H9 (cell line): ENCODE data around the gene ERRFI1. TPM values are rescaled to one million over a fixed set of nuclear protein-coding genes. Genes with fewer than 3 reads are reported as not detected.

ENCODE experiments used
- DNase-seq: peaks from one replicate; pipeline ENCODE4 v3.0.0-alpha.2; 2017
- H2AFZ ChIP-seq: one replicate; pipeline ENCODE4 v1.6.1; 2013; ENCODE audit warnings: mild to moderate bottlenecking, low read length, control low read depth, moderate library complexity
- H2AK5ac ChIP-seq: 2 replicates; pipeline ENCODE4 v1.6.1; 2013; ENCODE audit warnings: low read length, control low read depth, mixed read lengths; ENCODE audit not compliant: insufficient read length
- H2BK120ac ChIP-seq: one replicate; pipeline ENCODE4 v1.6.1; 2013; ENCODE audit warnings: low read depth, mild to moderate bottlenecking, low read length, control low read depth, inconsistent platforms; ENCODE audit not compliant: poor library complexity, severe bottlenecking
- H2BK12ac ChIP-seq: 2 replicates; pipeline ENCODE4 v1.6.1; 2013; ENCODE audit warnings: low read length, control low read depth, mixed read lengths, low read depth; ENCODE audit not compliant: insufficient read length
- H2BK15ac ChIP-seq: 2 replicates; pipeline ENCODE4 v1.6.1; 2013; ENCODE audit warnings: low read depth, low read length, control low read depth
- H2BK20ac ChIP-seq: one replicate; pipeline ENCODE4 v1.6.1; 2013; ENCODE audit warnings: low read depth, mild to moderate bottlenecking, low read length, control low read depth, inconsistent platforms; ENCODE audit not compliant: poor library complexity, severe bottlenecking
- H2BK5ac ChIP-seq: 2 replicates; pipeline ENCODE4 v1.6.1; 2013; ENCODE audit warnings: low read length, control low read depth, mixed read lengths; ENCODE audit not compliant: insufficient read length
- H3K14ac ChIP-seq: 2 replicates; pipeline ENCODE4 v1.6.1; 2013; ENCODE audit warnings: low read length, control low read depth; ENCODE audit not compliant: insufficient read depth
- H3K18ac ChIP-seq: 2 replicates; pipeline ENCODE4 v1.6.1; 2013; ENCODE audit warnings: low read depth, mild to moderate bottlenecking, mixed read lengths, low read length, control low read depth; ENCODE audit not compliant: insufficient read length
- H3K23ac ChIP-seq: 2 replicates; pipeline ENCODE4 v1.6.1; 2013; ENCODE audit warnings: low read length, control low read depth, mixed read lengths, low read depth; ENCODE audit not compliant: insufficient read length
- H3K23me2 ChIP-seq: 2 replicates; pipeline ENCODE4 v1.6.1; 2013; ENCODE audit warnings: low read depth, mild to moderate bottlenecking, mixed read lengths, low read length, control low read depth; ENCODE audit not compliant: insufficient read length, poor library complexity, severe bottlenecking
- H3K27ac ChIP-seq: 2 replicates; pipeline ENCODE4 v1.5.1; 2013; ENCODE audit warnings: low read length, control low read depth, mixed read lengths, low read depth; ENCODE audit not compliant: insufficient read length
- H3K27me3 ChIP-seq: 2 replicates; pipeline ENCODE4 v1.6.1; 2013; ENCODE audit warnings: low read length, control low read depth, inconsistent platforms; ENCODE audit not compliant: insufficient read depth
- H3K4ac ChIP-seq: 2 replicates; pipeline ENCODE4 v1.6.1; 2013; ENCODE audit warnings: low read depth, mild to moderate bottlenecking, control low read depth, inconsistent platforms, low read length, moderate library complexity
- H3K4me1 ChIP-seq: 2 replicates; pipeline ENCODE4 v1.6.1; 2013; ENCODE audit warnings: low read length, control low read depth, inconsistent platforms; ENCODE audit not compliant: insufficient read depth
- H3K4me2 ChIP-seq: 2 replicates; pipeline ENCODE4 v1.6.1; 2013; ENCODE audit warnings: low read length, control low read depth, mixed read lengths; ENCODE audit not compliant: insufficient read length, insufficient read depth
- H3K56ac ChIP-seq: 2 replicates; pipeline ENCODE4 v1.6.1; 2013; ENCODE audit warnings: low read depth, mild to moderate bottlenecking, mixed read lengths, low read length, control low read depth; ENCODE audit not compliant: insufficient read length
- H3K79me1 ChIP-seq: 2 replicates; pipeline ENCODE4 v1.6.1; 2013; ENCODE audit warnings: low read depth, mild to moderate bottlenecking, moderate library complexity, low read length, control low read depth, inconsistent platforms; ENCODE audit not compliant: insufficient read depth, poor library complexity, severe bottlenecking
- H3K79me2 ChIP-seq: 2 replicates; pipeline ENCODE4 v1.6.1; 2013; ENCODE audit warnings: low read length, control low read depth, inconsistent platforms; ENCODE audit not compliant: insufficient read depth
- H3K9ac ChIP-seq: 2 replicates; pipeline ENCODE4 v1.6.1; 2013; ENCODE audit warnings: low read length, control low read depth, mixed read lengths; ENCODE audit not compliant: insufficient read length; ENCODE audit errors: extremely low read depth
- H3K9me3 ChIP-seq: one replicate; pipeline ENCODE4 v1.6.1; 2013; ENCODE audit warnings: low read depth, low read length, inconsistent platforms; ENCODE audit not compliant: control insufficient read depth
- H3T11ph ChIP-seq: one replicate; pipeline ENCODE4 v1.6.1; 2013; ENCODE audit warnings: mild to moderate bottlenecking, low read length, control low read depth, inconsistent platforms
- H4K20me1 ChIP-seq: one replicate; pipeline ENCODE4 v1.6.1; 2013; ENCODE audit not compliant: control insufficient read depth, insufficient read length, insufficient read depth
- H4K5ac ChIP-seq: 2 replicates; pipeline ENCODE4 v1.6.1; 2013; ENCODE audit warnings: low read depth, mild to moderate bottlenecking, mixed read lengths, low read length, control low read depth; ENCODE audit not compliant: insufficient read length
- H4K8ac ChIP-seq: replicated peaks from 2 replicates; pipeline ENCODE4 v1.6.1; 2013; ENCODE audit warnings: low read length, control low read depth, mixed read lengths, low read depth; ENCODE audit not compliant: insufficient read length
- H4K91ac ChIP-seq: 2 replicates; pipeline ENCODE4 v1.6.1; 2013; ENCODE audit warnings: low read depth, mild to moderate bottlenecking, moderate library complexity, mixed read lengths, low read length, control low read depth; ENCODE audit not compliant: insufficient read length
- H3K27ac Mint-ChIP-seq, 3 experiments: 2 replicates in 2 of 3; 3 replicates in 1 of 3; pipeline ENCODE4 v1.8.0; 2020 to 2021; ENCODE audit warnings: mixed read lengths in 3 of 3, mild to moderate bottlenecking in 1 of 3, moderate library complexity in 1 of 3
- H3K27me3 Mint-ChIP-seq: 2 replicates; pipeline ENCODE4 v1.8.0; 2021; ENCODE audit warnings: low read depth, mild to moderate bottlenecking, moderate library complexity, mixed read lengths
- H3K36me3 Mint-ChIP-seq, 3 experiments: 2 replicates in 2 of 3; 3 replicates in 1 of 3; pipeline ENCODE4 v1.8.0; 2020 to 2021; ENCODE audit warnings: low read depth in 3 of 3, mixed read lengths in 3 of 3; ENCODE audit not compliant: insufficient read depth in 1 of 3
- H3K4me1 Mint-ChIP-seq, 2 experiments: 2 replicates each; pipeline ENCODE4 v1.8.0; 2020; ENCODE audit warnings: mixed read lengths in 2 of 2
- H3K4me3 Mint-ChIP-seq, 2 experiments: 2 replicates in 1 of 2; 3 replicates in 1 of 2; pipeline ENCODE4 v1.8.0; 2020 to 2021; ENCODE audit warnings: mild to moderate bottlenecking in 2 of 2, mixed read lengths in 2 of 2, moderate library complexity in 1 of 2
- H3K9me3 Mint-ChIP-seq, 2 experiments: 2 replicates in 1 of 2; 3 replicates in 1 of 2; pipeline ENCODE4 v1.8.0; 2020; ENCODE audit warnings: mild to moderate bottlenecking in 2 of 2, mixed read lengths in 2 of 2, moderate library complexity in 1 of 2
- WGBS: extraction: QIAGEN DNeasy Blood & Tissue Kit; methylation state at CpG from one replicate; pipeline ENCODE4 v1.1.7; 2013; ENCODE audit warnings: missing lambda C conversion rate, low lambda C conversion rate, mixed read lengths; ENCODE audit not compliant: insufficient read length; ENCODE audit errors: extremely low coverage; 5-methylcytosine and 5-hydroxymethylcytosine counted together
- total RNA-seq: library from RNA; stranded (reverse); gene quantifications from 2 replicates; pipeline ENCODE4 v1.2.1, GENCODE V29; 2021
- TF ChIP-seq, protein P1 (sequence below): fragments of 200-600 bp; sonication (generic); conservative IDR thresholded peaks from 3 replicates; pipeline ENCODE4 v1.8.0; 2021; ENCODE audit warnings: antibody characterized with exemption, mild to moderate bottlenecking

Gene ERRFI1
- total RNA-seq, 1 experiment from 2014 or later = 20.8 TPM

- Mint-ChIP-seq H3K4me1 (peaks cover 30 to 37% of the 10 kb centered on the region in 2 experiments), H3K9me3 (no peaks in the 10 kb centered on the region; a peak in 1 of 5 replicates), H3K4me3 (no peak overlapping the region), H3K36me3 (no peaks in the 10 kb centered on the region), H3K27me3 (no peaks in the 10 kb centered on the region), H3K27ac (peak overlapping the region in 1 of 3 experiments; percentile 53; a peak in 1 of 7 replicates)
- H4K91ac ChIP-seq = no peak overlapping the region
- H3K9ac ChIP-seq = no peak overlapping the region
- no peak overlapping the region for H3K56ac ChIP-seq
- no peak overlapping the region for H2AK5ac ChIP-seq
- H3K23ac ChIP-seq = no peak overlapping the region
- H2BK15ac ChIP-seq = no peak overlapping the region
- H3K4me2 ChIP-seq = no peak overlapping the region
- no peak overlapping the region for H3T11ph ChIP-seq
- H2AFZ ChIP-seq = no peak overlapping the region
- H3K9me3 ChIP-seq = no peaks in the 10 kb centered on the region
- no peaks in the 10 kb centered on the region; the same call in 1 of the 2 replicates for H3K79me2 ChIP-seq
- no peak overlapping the region for H3K18ac ChIP-seq
- H3K4me1 ChIP-seq = peaks cover 3% of the 10 kb centered on the region
- no peak overlapping the region for H2BK5ac ChIP-seq
- H2BK120ac ChIP-seq = no peak overlapping the region
- TF ChIP-seq, protein P1, sequence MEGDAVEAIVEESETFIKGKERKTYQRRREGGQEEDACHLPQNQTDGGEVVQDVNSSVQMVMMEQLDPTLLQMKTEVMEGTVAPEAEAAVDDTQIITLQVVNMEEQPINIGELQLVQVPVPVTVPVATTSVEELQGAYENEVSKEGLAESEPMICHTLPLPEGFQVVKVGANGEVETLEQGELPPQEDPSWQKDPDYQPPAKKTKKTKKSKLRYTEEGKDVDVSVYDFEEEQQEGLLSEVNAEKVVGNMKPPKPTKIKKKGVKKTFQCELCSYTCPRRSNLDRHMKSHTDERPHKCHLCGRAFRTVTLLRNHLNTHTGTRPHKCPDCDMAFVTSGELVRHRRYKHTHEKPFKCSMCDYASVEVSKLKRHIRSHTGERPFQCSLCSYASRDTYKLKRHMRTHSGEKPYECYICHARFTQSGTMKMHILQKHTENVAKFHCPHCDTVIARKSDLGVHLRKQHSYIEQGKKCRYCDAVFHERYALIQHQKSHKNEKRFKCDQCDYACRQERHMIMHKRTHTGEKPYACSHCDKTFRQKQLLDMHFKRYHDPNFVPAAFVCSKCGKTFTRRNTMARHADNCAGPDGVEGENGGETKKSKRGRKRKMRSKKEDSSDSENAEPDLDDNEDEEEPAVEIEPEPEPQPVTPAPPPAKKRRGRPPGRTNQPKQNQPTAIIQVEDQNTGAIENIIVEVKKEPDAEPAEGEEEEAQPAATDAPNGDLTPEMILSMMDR = no peak
- no peaks in the 10 kb centered on the region for H3K23me2 ChIP-seq
- no peaks in the 10 kb centered on the region for H4K20me1 ChIP-seq
- H2BK20ac ChIP-seq = no peak overlapping the region
- H3K4ac ChIP-seq = no peak overlapping the region
- no peaks in the 10 kb centered on the region for H3K79me1 ChIP-seq
- DNase-seq = no peak
- H3K27ac ChIP-seq = no peak overlapping the region
- H3K14ac ChIP-seq = no peak overlapping the region
- H4K8ac ChIP-seq = no peak overlapping the region
- no peak overlapping the region for H4K5ac ChIP-seq
- no peaks in the 10 kb centered on the region for H3K27me3 ChIP-seq
- WGBS = no CpG with 5 or more reads among the region's 7 CpGs
- H2BK12ac ChIP-seq = no peak overlapping the region
These were observed 47.2 kb upstream of the ERRFI1 start for GRCh38 chr1:8073112-8073855.
